ENCODE measurements around the gene PSPC1.

DNA sequence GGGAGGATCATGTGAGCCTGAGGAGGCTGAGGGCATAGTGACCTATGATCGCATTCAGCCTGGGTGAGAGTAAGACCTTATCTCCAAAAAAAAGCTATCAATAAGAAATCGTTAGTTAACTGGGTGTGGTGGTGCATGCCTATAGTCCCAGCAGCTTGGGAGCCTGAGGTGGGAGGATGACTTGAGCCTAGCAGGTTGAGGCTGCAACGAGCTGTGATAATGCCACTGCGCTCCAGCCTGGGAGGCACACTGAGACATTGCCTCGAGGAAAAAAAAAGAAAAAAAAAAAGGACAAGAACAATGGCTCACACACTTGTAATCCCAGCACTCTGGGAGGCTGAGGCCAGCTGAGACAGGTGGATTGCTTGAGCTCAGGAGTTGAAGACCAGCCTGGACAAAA is 16.2 kb downstream of the PSPC1 start:
- no peak for TF ChIP-seq EZH2 (IDR thresholded peaks at IDR 0.05; ENCODE audit: insufficient read depth, low read length)
- TF ChIP-seq, protein P1, sequence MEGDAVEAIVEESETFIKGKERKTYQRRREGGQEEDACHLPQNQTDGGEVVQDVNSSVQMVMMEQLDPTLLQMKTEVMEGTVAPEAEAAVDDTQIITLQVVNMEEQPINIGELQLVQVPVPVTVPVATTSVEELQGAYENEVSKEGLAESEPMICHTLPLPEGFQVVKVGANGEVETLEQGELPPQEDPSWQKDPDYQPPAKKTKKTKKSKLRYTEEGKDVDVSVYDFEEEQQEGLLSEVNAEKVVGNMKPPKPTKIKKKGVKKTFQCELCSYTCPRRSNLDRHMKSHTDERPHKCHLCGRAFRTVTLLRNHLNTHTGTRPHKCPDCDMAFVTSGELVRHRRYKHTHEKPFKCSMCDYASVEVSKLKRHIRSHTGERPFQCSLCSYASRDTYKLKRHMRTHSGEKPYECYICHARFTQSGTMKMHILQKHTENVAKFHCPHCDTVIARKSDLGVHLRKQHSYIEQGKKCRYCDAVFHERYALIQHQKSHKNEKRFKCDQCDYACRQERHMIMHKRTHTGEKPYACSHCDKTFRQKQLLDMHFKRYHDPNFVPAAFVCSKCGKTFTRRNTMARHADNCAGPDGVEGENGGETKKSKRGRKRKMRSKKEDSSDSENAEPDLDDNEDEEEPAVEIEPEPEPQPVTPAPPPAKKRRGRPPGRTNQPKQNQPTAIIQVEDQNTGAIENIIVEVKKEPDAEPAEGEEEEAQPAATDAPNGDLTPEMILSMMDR (IDR thresholded peaks at IDR 0.05; ENCODE audit: insufficient read depth, low read depth, low read length): no peak
